ENCODE data around the gene UCHL1. TPM values are rescaled to one million over a fixed set of nuclear protein-coding genes. Genes with fewer than 3 reads are reported as not detected.

Gene UCHL1
- total RNA-seq, 1 experiment from 2014 or later, result 0.54 TPM

DNA sequence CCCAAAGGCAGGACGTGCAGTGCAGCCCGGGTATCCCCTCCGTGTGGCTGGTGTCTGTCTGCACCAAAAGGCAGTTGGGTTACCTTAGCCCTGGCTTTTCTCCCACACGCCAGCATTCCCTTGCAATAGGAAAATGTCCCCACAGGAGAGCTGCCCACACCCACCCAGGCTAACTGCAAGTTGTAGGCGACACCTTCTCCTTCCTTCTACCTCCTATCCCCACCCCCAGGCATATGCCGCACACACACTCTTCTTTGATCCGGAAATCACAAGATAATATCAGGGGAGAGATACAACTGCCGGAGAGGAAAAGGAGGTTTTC is 41.9 kb upstream of the UCHL1 start:
- H3K4me3 ChIP-seq (replicated peaks in 1 of 2; ENCODE audit: low read depth in 1 of 2, low read length in 2 of 2), result peak overlapping the region; percentile 30 to 42; a peak in 3 of 4 replicates
- H3K9me2 ChIP-seq (ENCODE audit: insufficient read depth), result no peaks in the 10 kb centered on the region
- no peak overlapping the region for H2AFZ ChIP-seq (ENCODE audit: low read depth, low read length, poor library complexity, severe bottlenecking)
- H3K36me3 ChIP-seq (ENCODE audit: control insufficient read depth in 1 of 2, insufficient read depth in 2 of 2, low read length in 2 of 2), result no peaks in the 10 kb centered on the region
- H3K9ac ChIP-seq (ENCODE audit: low read length), result peak overlapping the region; percentile 43; the same call in 1 of the 2 replicates
- no peaks in the 10 kb centered on the region for H3K27me3 ChIP-seq (ENCODE audit: insufficient read depth, low read length)
- ChIA-PET RAD21 (ENCODE audit: low non-redundant PET in 1 of 2, low total read pairs in 2 of 2, uncharacterized antibody in 2 of 2, unreplicated experiment in 2 of 2) (interaction anchor here (0.7 to 1.5 kb wide), 9 partner anchors 9 to 290 kb away, joined by 3 to 5 read pairs (median 4); no protein-coding TSS in a partner anchor), POLR2A (interaction anchor here (0.7 to 1.7 kb wide), 6 partner anchors 10 to 293 kb away, joined by 3 to 10 read pairs (median 4); no protein-coding TSS in a partner anchor), CTCF (interaction anchor here (0.8 to 2.2 kb wide), 15 partner anchors 8 to 447 kb away, joined by 3 to 27 read pairs (median 6); no protein-coding TSS in a partner anchor)
- intact Hi-C loops (cut with micrococcal nuclease), result loop anchor here (1.0 to 10.0 kb wide), 6 partner anchors 54 to 480 kb away; no protein-coding TSS in a partner anchor
- ATAC-seq (peak; percentile 16), DNase-seq (ENCODE audit: low read depth, low spot score) (no peak)
- TF ChIP-seq CEBPB (IDR thresholded peaks at IDR 0.05; ENCODE audit: low read depth) (no peak), ZFX (IDR thresholded peaks at IDR 0.05) (no peak), EGR1 (IDR thresholded peaks at IDR 0.05; ENCODE audit: low read depth) (no peak)
- H3K27ac ChIP-seq (ENCODE audit: low read depth, low read length), result peak overlapping the region; percentile 80
- H4K20me1 ChIP-seq (ENCODE audit: insufficient read depth), result no peaks in the 10 kb centered on the region
- peak overlapping the region; percentile 87 for H3K4me2 ChIP-seq (ENCODE audit: low read length)
- H3K9me3 ChIP-seq (ENCODE audit: control insufficient read depth in 1 of 2, insufficient read depth in 1 of 2, low read depth in 1 of 2, low read length in 2 of 2), result no peaks in the 10 kb centered on the region
- no TSS peak for BruUV-seq (replicated peaks)
- peaks cover 42% of the 10 kb centered on the region for H3K79me2 ChIP-seq (ENCODE audit: insufficient read depth, low read length)
- peaks cover 31 to 51% of the 10 kb centered on the region in 2 experiments for H3K4me1 ChIP-seq (ENCODE audit: control insufficient read depth in 1 of 2, insufficient read depth in 2 of 2, low read length in 2 of 2)

- no peak for ATAC-seq
- H3K27me3 ChIP-seq (ENCODE audit: insufficient read depth, low read length), result no peaks in the 10 kb centered on the region
- peaks cover 39% of the 10 kb centered on the region for H3K79me2 ChIP-seq (ENCODE audit: insufficient read depth, low read length)
- RAD21 ChIA-PET (ENCODE audit: low non-redundant PET in 1 of 2, low total read pairs in 2 of 2, uncharacterized antibody in 2 of 2, unreplicated experiment in 2 of 2), result interaction anchor here (0.7 to 1.5 kb wide), 4 partner anchors 233 to 291 kb away, joined by 3 read pairs; no protein-coding TSS in a partner anchor
- no peaks in the 10 kb centered on the region for H3K9me3 ChIP-seq (ENCODE audit: control insufficient read depth in 1 of 2, insufficient read depth in 1 of 2, low read depth in 1 of 2, low read length in 2 of 2)
- H3K4me2 ChIP-seq (ENCODE audit: low read length), result peak overlapping the region; percentile 87
- TF ChIP-seq FOSL1 (IDR thresholded peaks at IDR 0.05; ENCODE audit: low read depth) (no peak), SRF (IDR thresholded peaks at IDR 0.05; ENCODE audit: low read depth) (no peak), YY1 (IDR thresholded peaks at IDR 0.05; ENCODE audit: extremely low read depth, insufficient replicate concordance, low read depth, low read length) (no peak), ZFX (IDR thresholded peaks at IDR 0.05) (no peak)
- H3K9ac ChIP-seq (ENCODE audit: low read length), result peak overlapping the region; percentile 76; the same call in 1 of the 2 replicates
- intact Hi-C loops (cut with micrococcal nuclease), result loop anchor here (10.0 kb wide), 1 partner anchor 480 kb away; no protein-coding TSS in a partner anchor
- peaks cover 27 to 47% of the 10 kb centered on the region in 2 experiments for H3K4me1 ChIP-seq (ENCODE audit: control insufficient read depth in 1 of 2, insufficient read depth in 2 of 2, low read length in 2 of 2)
- H3K36me3 ChIP-seq (ENCODE audit: control insufficient read depth in 1 of 2, insufficient read depth in 2 of 2, low read length in 2 of 2), result no peaks in the 10 kb centered on the region
- peak overlapping the region; percentile 80; the same call in 1 of the 2 replicates for H3K27ac ChIP-seq (ENCODE audit: low read depth, low read length)
- no peak for DNase-seq (ENCODE audit: low read depth, low spot score)
- no TSS peak for BruUV-seq (replicated peaks)
- POLR2A ChIA-PET, result interaction anchor here (1.3 to 1.7 kb wide), 3 partner anchors 11 to 239 kb away, joined by 5 to 10 read pairs (median 6); no protein-coding TSS in a partner anchor
- no peaks in the 10 kb centered on the region for H3K9me2 ChIP-seq (ENCODE audit: insufficient read depth)
- no peaks in the 10 kb centered on the region for H4K20me1 ChIP-seq (ENCODE audit: insufficient read depth)
- no peak overlapping the region for H2AFZ ChIP-seq (ENCODE audit: low read depth, low read length, poor library complexity, severe bottlenecking)
- CTCF ChIA-PET, result interaction anchor here (1.2 to 2.2 kb wide), 6 partner anchors 55 to 297 kb away, joined by 6 to 27 read pairs (median 10); no protein-coding TSS in a partner anchor
- peak overlapping the region; percentile 69 to 80 for H3K4me3 ChIP-seq (replicated peaks in 1 of 2; ENCODE audit: low read depth in 1 of 2, low read length in 2 of 2)
Measured at GRCh38 chr4:41215155-41215554, 41.6 kb upstream of the UCHL1 start.
